Putamen (tissue), 1 donor: ENCODE measurements around the gene CLINT1.
"Not testable (repeated sequence)": the region's sequence is repeated elsewhere in the genome, so short reads cannot be mapped to it uniquely, and the experiment has no call there.

Source experiments
- DNase-seq: peaks from one replicate; pipeline ENCODE4 v3.0.0-alpha.2; 2016; ENCODE audit warnings: low spot score

Gene CLINT1

DNA sequence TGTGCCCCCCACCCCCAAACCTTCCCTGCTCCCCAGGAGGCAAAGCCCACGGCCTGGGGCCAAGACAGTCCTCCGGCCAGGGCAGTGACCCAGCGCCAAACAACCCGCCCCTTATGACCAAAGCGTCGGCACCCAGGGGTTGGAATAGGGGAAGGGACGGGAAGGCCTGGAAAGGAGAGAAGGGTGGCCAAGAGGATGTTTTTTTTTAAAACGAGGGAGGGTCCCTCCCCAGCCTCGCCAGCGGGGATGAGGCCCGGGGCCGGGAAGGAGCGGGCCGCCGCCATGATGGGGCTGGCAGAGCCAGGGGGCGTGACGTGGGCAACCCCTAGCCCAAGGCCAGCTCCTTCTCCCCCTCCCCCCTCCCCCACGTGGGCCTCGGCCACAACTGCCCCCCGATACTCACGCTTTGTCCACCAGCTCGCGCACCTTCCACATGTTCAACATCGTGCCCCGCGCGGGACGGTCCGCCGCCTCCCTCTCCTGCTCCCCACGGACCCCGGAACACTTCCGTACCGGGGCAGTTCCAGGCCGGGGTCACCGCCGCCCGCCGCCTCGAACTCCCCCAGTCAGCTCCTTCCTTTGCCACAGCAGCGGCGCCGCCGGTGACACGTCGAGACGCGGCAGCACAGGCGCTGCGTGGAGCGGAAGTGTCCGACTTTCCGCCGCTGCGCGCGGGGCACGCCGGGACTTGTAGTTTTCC is at the start of gene CLINT1:
Gene CLINT1 (minus strand): TSS at position 619 of the 700 bp plus-strand sequence. CDS start 175 bp downstream, at position 444.
- DNase-seq, result peak; percentile 89

DNA sequence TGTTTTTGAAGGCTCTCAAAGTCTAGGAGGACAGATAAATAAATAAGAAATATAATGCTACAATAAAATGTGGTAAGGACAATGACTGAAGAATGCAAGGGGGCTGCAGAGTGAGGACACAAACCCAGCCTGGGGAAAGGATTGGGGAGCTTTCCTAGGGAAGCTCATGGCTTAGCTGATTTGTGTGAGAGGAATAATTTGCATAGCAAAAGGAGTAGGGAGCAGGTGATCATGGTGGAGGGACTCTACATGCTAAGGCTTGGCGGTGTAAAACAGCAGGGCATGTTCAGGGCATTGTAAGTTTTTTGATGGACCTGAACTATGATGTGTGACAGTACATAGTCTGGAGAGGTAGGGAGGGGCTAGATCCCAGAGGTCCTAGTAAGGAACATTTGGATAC is 49.5 kb upstream of the CLINT1 start:
- no peak for DNase-seq

GRCh38 chr5:157907479-157907878 is 48.5 kb upstream of the CLINT1 start:
- DNase-seq, result no peak

DNA sequence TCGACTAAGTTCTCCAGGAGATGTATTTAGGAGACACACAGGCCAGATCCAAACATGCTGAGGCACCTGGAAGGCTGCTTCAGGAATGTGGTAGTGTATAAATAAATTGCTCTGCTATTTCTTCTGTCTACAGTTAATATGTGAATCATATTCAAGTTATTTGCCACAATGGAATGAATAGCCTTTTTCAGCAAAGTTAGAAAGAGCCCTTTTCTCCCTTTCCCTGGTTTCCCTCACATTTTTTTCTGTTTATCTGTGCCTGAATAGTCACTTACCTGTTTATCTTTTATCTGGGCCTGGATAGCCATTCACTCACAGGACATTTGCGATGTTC is 44.1 kb upstream of the CLINT1 start:
- no peak for DNase-seq

DNA sequence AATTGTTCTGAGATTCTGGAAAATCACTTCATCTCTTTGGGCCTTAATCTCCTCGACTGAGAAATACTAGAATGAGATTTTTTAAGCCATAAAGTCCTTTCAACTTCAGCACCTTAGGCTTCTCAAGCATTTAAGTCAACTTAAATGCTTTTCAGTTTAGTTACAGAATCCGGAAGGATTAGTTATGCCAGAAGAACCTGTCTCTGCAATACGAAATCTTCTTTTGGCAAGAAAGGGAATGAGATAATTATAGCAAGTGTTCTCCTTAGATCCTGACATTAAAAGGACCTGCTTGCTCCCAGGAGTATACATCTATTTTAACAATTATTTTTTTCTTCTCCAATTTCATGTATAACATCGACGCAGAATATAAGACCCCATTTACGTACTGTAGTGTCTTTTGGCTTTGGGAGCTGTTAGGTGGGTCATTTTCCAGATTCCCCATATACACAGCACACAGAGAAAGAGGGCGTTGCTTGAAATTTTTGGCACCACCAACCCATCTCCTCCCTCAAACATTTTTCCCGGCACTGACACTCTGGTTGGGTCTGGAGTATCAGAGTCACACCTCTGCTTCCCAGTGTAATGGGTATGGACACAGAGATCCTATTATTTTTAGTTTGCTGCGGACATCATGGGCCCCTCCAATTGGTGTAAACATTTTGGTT is 43.6 kb upstream of the CLINT1 start:
- no peak for DNase-seq

- DNase-seq, result no peak
These were observed 41.7 kb upstream of the CLINT1 start for GRCh38 chr5:157900644-157901043.

- DNase-seq, result no peak
These were observed 34.7 kb upstream of the CLINT1 start for GRCh38 chr5:157893611-157894010.

DNA sequence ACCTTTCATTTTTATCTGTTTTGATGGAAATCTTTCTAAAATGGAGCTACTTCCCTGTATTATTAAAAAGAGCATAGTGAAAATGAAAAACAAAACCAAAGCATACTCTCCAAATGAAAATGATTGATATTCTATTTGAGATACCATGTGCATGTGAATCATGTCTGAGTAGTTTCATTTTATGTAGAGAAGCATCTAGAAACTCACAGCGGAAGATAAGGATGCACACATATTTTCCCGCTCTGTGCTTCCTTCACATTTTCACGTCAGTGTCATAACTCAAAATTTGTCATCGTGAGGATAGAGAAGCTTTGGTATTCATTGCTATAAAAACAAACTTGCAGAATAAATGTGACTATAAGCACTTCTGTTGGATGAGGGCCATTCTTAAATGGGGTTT is 34.0 kb upstream of the CLINT1 start:
- DNase-seq, result no peak

- DNase-seq, result no peak
These were observed 32.1 kb upstream of the CLINT1 start for GRCh38 chr5:157890836-157891597.

- no peak for DNase-seq
These were observed 30.0 kb upstream of the CLINT1 start for GRCh38 chr5:157888814-157889532.

DNA sequence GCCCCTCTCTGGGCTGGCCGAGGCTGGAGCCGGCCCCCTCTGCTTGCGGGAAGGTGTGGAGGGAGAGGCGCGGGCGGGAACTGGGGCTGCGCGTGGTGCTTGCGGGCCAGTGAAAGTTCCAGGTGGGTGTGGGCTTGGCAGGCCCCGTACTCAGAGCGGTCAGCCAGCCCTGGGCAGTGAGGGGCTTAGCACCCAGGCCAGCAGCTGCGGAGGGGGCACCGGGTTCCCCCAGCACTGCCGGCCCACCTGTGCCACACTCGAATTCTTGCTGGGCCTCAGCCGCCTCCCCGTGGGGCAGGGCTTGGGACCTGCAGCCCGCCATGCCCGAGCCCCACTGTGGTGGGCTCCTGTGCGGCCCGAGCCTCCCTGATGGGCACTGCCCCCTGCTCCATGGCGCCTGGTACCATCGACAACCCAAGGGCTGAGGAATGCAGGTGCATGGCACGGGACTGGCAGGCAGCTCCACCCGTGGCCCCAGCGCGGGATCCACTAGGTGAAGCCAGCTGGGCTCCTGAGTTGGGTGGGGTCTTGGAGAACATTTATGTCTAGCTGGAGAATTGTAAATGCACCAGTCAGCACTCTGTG is 27.9 kb upstream of the CLINT1 start:
- DNase-seq, result no peak

DNA sequence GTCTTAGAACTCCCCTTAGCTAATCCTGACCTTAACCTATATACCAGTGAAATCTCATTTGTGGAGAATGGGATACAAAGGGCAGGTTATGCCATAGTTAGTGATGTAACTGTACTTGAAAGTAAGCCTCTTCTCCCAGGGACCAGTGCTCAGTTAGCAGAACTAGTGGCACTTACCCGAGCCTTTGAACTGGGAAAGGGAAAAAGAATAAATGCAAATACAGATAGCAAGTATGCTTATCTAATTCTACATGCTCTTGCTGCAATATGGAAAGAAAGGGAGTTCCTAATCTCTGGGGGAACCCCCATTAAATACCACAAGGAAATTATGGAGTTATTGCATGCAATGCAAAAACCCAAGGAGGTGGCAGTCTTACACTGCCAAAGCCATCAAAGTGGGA is 26.1 kb upstream of the CLINT1 start:
- not testable (repeated sequence) for DNase-seq

DNA sequence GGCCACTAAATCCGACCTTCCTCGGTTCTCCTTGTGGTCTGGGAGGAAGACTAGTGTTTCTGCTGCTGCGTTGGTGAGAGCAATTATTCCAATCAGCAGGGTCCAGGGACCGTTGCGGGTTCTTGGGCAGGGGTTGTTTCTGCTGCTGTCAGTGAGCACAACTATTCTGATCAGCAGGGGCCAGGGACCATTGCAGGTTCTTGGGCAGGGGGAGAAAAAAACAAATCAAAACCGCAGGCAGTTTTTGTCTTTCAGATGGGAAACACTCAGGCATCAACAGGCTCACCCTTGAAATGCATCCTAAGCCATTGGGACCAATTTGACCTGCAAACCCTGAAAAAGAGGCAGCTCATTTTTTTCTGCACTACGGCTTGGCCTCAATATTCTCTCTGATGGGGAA is 22.6 kb upstream of the CLINT1 start:
- not testable (repeated sequence) for DNase-seq

DNA sequence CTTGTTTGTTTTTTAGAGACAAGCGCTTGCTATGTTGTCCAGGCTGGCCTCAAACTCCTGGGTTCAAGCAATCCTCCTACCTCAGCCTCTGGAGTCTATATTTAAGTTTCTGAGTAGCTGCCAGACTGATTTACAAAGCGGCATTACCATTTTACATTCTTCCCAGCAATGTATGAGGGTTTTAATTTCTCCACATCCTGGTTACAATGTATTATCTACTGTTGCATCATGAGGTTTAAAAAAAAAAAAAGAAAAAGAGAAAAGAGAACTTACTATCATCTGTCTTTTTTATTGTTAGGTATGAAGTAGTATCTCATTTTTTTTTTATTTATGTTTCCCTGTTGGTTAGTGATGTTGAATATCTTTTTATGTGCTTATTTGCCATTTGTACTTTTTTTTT is 18.9 kb upstream of the CLINT1 start:
- no peak for DNase-seq

- DNase-seq, result no peak
These were observed 15.9 kb upstream of the CLINT1 start for GRCh38 chr5:157874861-157875260.

DNA sequence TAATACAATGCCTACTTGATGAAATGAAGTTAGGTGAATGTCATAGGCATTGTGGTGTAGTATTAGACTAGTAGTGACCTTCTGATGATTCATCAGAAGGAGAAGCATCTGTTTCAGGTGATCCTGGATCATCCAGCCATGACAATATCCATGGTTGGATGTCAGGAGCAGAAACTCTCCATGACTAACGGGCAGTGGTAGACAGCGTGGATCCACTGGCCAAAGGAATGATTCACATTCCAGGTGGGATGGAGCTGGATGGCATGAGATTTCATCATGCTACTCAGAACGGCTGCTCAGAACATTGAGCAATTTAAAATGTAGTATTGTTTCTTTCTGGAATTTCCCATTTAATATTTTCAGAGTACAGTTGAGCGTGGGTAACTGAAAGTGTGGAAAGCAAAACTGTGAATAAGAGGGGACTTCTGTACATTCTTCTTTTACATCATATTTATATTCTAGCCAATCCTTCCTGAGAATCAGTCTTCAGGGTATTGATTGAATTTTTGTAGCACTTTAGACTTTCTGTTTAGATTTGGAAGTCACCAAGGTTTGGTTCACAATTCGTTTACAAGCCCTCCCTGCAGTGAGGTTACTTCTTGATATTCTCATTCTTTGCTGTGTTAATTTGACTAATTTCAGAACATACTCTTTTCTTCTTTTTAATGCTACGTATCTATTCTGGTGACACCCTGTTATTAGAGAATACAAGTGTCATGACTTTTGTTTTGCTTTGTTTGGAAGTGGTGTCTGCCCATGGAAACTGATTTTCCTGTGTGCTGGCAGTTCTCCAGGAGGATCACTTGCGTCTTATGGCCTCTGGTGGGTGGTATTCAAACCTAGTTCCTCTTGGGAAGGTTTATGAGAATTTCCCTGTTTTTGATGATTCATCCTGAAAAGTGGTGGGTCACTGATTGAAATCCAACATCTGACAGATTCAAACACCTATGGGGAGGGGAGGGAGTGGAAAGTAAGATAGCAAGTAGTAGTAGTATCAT is 12.2 kb upstream of the CLINT1 start:
- no peak for DNase-seq

- DNase-seq, result no peak
These were observed 8.9 kb upstream of the CLINT1 start for GRCh38 chr5:157867751-157868387.

GRCh38 chr5:157866536-157866935 is 7.6 kb upstream of the CLINT1 start:
- no peak for DNase-seq

DNA sequence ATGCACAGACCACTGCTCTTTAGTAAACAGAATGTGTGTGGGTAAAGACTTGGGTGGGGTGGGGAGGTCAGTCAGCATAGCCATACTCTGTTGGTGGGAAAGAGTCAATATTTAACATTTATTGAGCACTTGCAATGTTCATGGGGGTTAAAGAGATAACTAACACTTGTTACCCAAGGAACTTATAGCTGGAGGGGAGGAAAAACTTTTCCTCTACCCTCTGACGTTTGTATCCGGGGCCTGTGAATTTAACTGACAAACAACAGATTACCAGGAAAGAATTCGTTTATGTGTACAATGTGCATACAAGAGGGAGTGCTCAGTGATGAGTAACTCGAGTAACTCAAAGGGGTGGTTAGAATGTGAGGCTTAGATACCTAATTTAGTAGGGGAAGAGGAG is 6.8 kb upstream of the CLINT1 start:
- no peak for DNase-seq

GRCh38 chr5:157864067-157864466 is 5.1 kb upstream of the CLINT1 start:
- DNase-seq, result no peak
